Activated CD4-positive, alpha-beta T cell treated with anti-CD3 and anti-CD28 coated beads, Interleukin-2, amount 50 U/mL, for 1 hour (primary cell): ENCODE results near the gene GRM7.

Experiments
- DNase-seq: peaks from one replicate; pipeline ENCODE4 v3.0.0-alpha.2; 2020

Gene GRM7

DNA sequence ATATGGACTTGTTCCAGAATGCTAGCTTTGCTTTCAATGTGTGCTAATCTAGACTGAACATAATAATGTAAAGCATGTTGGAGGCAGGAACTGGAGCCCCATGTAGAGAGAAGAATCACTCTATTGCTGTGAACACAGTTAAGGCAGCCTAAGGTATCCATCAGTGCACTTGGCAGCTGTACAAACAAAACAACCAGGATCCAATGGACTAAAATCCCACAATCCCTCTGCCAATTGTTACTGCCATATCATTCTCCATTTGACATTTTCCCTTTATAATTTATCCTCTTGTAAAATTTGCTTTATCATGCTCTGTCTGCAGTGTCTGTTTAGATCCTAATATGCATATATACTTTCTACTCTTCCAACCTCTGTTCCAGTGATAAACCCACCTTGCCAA is 883.9 kb downstream of the GRM7 start:
- no peak for DNase-seq

GRCh38 chr3:7745711-7746110 is 884.8 kb downstream of the GRM7 start:
- DNase-seq, result no peak

- no peak for DNase-seq
Observed at GRCh38 chr3:7749931-7750695, 889.2 kb downstream of the GRM7 start.

GRCh38 chr3:7752005-7752404 is 891.1 kb downstream of the GRM7 start:
- no peak for DNase-seq

- no peak for DNase-seq
Observed at GRCh38 chr3:7754653-7755441, 893.9 kb downstream of the GRM7 start.

DNA sequence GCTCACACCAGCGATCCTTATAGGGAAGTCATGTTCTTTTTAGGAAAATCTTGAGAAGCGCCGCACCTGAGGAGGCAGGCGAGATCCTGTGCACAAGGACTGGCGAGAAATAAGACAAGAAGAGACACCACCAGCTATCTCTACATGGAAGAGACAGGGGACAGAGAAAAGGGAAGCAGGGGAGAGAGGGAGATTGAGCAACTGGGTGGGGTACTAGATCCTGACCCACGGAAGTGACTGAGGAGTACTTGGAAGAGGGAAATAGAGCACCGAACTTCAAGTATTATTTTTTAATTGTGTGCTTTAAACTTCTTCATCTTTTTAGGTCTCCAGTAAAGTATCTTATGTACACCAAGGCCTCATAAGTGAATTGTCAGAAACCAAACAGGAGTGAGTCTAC is 898.7 kb downstream of the GRM7 start:
- DNase-seq, result no peak

GRCh38 chr3:7760718-7761117 is 899.8 kb downstream of the GRM7 start:
- no peak for DNase-seq

GRCh38 chr3:7764115-7764514 is 903.2 kb downstream of the GRM7 start:
- no peak for DNase-seq

- no peak for DNase-seq
Observed at GRCh38 chr3:7766530-7766929, 905.6 kb downstream of the GRM7 start.

DNA sequence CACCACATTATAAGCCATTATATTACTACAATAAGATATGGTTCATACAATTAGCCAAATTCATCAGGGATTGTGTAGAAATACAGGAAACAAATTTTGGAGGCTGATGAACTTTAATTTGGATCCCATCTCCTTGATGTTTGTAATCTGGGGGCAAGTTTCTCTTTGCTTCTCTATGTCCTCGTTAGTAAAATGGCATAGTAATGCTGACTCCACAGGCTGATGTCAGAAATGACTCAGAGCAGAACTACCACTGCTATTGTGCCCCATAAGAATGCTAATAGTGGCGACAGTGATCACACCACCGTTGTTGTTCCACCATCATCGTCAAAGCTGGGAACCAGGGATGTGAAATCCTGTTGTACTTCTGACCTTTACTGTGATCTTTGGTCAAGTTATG is 918.4 kb downstream of the GRM7 start:
- no peak for DNase-seq

DNA sequence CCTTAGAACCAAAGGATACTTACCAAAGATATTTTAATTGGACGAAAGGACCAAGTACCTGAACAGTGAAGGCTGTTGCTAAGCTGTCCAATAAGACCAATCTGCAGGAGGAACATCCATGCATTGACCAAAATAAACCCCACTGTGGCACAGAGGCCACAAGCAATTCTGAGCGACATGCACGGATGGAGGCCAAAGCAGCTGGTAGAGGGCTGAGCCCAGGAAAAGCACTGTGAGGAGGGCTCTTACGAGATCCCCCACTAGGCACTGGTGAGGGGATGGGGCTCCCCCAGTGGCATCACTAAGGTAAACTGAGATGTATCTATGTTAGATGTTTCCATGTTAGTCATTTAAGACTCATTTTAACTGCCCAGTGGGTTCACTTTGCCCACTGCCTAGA is 920.5 kb downstream of the GRM7 start:
- DNase-seq, result no peak

DNA sequence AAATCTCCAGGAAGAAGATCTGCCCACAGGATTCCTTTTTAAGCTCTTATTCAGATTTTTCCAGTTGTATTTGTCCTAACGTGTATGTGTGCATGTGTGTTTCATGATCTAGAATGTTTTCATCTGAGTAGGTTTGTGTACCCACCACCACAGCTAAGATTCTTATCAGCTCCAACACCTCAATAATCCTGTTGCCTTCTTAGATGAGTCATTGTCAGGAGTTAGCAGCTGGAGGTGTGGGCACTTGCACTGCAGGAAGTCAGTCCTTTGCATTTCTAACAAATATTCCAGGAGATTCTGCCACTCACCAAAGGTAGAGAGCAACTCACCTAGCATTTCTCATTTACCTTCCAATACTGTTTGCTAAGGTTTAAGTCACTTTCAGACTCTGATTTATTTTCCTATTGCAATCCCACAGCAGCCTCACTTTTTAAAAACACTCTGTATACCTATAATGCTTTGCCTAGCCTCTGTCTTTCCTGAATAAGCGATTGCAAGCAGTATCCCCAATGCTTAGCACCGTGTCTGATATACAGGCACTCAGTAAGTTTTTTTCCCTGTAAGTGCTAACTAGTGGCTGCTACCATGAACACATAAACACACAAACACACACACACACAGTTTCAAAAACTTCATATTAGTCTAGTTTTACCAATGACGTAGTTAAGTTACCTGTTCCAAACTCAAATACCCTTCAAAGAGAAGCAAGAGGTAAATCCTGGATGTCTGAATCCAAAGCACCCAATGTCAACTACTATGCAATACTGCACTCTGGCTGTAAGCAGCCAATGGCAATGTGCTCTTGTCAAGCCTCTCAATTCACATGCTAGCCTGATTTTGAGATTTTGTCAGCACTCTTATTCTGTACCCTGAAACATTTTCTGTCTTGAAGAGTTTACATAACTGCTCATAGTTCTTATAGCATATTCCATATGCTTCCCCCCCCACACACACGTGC is 927.2 kb downstream of the GRM7 start:
- DNase-seq, result no peak

DNA sequence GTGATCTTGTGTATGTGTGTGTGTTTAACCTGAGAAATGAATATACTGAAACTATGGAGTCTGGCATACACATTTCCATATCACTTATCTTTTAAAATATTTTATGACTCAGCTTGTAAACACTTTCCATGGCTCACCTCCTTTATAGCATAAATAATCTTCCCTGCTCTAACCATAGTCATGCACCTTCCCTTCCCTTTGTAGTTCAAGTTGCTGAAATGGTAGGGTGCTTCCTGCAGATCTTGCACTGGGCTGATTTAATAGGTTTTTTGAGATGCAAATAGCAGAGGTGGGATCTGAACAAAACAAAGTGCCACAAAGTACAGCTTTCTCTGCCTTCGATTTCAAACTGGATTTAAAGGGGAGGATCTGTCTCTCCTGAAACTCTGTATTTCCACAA is 928.0 kb downstream of the GRM7 start:
- no peak for DNase-seq

DNA sequence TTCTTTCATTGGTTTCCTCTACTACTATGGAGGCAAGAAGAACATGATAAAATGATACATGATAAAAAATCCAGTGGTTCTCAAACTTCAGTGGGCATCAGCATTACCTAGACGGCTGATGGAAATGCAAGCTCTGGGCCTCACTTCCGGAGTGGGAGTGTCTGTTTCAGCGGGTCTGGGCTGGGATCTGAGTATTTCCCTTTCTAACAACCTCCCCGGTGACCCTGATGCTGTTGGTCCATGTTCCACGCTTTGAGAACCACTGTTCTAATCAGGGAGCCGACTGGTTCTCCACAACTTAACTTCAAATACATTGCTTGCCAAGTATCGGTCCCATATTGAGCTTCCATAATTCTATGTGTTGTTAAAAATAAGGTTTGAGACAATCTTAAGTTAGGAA is 928.4 kb downstream of the GRM7 start:
- no peak for DNase-seq

GRCh38 chr3:7790141-7790540 is 929.2 kb downstream of the GRM7 start:
- no peak for DNase-seq
